DMS53 (cell line): Measurements from ENCODE around the gene ATOH8.

ENCODE experiments used
- DNase-seq: peaks from one replicate; lab custom pipeline; 2025; lab: John Stamatoyannopoulos, UW

The ATOH8 gene

DNA sequence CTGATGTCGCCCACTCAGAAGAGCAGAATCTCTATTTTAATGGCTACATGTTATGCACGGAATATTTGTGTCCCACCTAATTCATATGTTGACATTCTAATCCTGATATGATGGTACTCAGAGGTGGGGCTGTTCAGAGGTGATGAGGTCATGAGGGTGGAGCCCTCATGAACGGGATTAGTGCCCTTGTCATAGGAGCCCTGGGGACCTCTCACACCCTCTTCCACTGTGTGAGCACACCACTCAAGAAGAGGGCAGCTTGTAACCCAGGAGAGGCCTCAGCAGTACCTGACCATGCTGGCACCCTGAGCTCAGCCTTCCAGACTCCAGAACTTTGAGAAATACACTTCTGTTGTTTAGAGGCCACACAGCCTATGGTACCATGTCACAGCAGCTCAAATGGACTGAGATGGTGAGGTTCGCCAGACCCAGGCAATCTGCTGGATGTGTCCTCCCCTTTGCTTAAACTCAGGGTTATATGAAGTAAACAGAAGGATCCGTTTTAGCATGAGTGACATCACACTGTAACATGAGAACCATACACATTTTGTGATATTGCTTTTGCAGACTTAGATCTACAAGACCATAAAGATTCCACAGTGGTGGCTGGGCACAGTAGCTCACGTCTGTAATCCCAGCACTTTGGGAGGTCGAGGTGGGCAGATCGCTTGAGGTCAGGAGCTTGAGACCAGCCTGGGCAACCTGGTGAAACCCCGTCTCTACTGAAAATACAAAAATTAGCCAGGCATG is 48.7 kb downstream of the ATOH8 start:
- DNase-seq, result peak; percentile 62

DNA sequence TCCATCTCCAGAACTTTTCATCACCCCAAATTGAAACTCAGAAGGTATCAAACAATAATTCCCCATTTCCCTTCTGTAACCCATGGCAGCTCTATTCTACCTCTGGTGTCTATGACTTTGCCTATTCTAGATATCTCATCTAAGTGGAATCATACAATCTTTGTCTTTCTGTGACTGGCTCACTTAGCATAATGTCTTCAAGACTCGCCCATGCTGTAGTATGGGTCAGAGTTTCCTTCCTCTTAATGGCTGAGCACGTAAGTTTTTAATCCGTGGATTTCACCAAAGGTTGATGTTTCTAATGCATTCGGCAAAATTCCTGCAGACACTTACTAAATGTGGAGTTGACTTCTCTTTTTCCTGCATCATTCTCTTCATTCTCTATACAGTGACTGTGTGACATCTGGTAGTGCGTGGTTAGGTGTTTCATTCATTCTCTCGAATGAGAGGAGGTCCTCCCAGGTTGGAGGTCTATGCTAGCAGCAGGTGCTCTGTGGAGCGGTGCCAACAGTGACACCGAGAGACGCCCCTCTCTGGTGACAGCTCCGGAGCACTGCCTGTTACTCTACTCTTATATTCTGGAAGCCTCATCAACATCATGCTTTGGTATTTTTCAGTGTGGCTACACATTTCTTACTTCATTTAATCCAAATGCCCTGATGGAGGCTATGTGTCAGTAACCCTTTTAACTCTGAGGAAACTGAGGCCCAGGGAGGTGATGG is 50.1 kb downstream of the ATOH8 start:
- DNase-seq, result no peak

DNA sequence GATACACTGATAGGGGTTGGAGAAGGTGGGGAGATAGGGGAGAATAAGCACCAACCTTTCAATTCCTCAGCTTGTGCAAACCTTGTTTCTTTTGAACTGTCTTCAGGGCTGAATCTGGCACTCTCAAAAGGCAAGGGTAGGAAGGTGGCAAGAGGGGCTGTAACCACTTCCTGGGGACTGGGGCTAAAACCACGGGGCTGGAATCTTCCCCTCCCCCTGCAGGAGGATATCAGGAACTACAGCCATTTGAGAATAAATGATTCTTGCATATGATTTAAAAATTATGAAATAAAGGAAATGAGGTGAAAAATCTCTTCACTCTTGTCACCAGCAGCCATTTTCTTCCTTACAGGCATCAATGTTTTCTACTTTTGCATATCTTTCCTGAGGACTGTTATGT is 50.8 kb downstream of the ATOH8 start:
- DNase-seq, result peak; percentile 70

DNA sequence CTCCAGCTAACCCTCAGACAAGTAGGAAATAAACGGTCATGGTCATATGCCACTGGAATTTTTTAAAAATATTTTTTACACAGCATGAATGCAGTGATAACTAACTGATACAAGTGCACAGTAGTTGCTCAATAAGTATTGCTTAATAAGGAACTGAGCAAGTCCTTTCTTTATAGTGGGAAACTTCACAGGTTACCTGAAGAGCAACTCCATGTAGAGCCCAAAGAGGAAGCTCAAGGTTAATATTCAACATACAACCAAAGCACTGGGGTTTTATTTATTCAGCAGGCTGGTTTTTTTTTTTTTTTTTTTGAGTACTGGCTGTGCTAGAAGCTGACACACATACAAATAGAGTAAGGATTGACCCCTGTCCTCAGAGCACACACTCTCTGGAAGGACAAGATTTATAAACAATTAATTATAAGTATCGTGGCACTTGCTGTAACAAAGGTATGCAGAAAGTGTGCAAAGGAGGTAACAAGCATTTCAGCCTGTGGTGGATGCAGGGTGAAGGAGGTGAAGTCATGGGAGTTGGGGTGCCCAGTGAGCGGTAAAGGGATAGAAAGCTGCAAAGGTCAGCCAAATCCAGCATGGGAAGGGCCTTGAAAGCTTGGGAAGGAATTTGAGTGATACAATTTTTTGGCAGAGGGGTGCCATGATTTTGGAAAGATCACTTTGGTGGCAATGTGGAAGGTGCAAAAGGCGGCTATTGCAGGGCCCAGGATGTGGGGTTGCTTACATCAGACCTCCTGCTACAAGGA is 52.7 kb downstream of the ATOH8 start:
- DNase-seq, result peak; percentile 90

DNA sequence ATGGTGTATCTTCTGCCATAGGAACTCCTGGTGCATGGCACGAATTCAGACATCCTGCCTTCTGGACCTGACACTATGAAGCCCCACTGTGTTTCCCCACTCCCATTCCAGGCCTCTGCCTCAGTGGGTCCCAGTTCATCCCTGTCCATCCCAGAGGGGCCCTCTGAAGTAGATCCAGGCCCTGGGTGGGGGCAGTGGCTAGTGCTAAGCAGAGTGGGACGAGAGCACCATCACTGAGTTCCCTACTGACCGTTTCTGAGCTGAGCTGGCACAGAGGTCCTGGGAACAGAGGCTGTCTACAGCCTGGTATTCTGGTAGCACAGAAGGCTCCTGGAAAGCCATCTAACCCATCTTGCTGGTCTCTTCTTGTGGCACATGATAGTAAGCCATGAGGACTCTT is 54.0 kb downstream of the ATOH8 start:
- DNase-seq, result no peak

DNA sequence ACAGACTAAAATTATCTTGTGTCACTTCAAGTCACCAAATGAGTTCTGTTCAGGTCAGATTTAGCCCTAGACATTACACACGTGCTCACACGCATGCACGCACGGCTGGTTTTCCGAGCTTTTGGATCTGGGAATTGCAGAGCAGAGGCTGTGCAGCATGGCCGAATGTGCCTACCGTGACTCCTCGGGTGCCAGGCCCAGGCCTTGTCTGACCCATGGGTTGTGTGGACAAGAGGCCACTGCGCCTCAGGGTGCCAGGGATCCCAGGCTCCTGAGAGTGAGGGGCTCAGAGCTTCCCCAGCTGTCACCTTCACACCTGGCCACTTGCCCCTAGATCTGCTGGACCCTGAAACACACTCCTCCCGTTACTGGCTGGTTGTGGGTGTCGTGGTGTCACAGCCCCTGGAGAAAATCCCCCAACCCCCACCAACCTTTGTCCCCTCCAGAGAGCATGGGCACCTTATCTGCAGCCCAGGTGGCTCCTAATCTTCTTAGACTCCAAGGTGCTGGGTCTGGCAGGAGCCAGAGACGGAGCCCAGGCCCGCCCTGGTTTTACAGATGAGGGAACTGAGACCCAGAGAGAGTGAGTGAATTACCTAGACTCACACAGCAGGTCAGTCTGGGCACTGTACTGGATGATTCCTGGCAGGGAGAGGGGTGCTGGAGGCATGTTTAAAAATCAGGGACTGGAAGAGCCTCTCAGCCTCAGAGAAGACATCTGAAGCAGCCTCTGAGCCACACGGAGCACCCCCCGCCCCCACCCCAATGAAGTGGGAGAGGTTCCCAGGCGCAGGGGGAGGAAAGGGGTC is 56.8 kb downstream of the ATOH8 start:
- no peak for DNase-seq

DNA sequence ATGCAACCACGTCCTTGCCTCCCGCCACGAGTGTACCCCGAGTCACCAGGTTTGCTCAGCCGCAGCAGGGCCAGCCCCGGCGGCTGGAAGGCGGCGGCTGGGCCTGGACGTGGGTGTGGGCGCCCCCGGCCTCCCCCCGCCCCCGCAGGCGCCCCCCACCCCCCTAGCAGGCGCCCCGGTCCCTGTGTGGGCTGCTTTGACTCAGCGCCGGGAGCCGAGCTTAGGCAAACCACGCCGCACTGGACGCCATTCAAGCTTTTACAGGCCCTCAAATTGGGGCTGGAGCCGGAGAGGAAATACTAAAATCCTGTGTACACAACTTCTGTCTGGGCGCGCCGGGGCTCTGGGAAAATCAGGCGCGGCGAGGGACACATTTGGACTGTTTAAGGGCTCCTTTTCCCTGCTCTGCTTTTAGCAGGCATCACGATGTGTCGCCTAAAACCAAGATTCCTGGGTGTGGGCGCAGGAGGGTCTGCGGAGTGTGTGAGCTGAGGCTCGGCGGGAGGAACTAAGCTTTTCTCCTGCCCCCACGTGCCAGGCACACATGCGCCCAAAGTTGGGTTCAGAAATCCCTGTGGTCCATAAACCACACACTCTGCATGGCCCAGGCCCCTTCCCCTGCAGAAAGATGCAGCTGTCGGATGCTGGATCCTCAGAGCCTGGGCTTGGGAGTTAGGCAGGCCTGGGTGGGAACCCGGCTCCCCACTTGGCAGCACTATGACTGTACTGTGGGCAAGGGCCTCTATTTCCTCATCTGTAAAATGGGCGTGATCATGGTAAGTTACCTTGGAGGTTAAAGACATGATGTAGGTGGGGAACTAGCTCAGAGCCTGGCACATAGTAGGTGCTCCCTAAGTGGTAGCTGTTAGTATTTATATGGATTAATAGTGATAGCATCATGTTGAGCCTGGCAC is 57.6 kb downstream of the ATOH8 start:
- peak; percentile 52 for DNase-seq

DNA sequence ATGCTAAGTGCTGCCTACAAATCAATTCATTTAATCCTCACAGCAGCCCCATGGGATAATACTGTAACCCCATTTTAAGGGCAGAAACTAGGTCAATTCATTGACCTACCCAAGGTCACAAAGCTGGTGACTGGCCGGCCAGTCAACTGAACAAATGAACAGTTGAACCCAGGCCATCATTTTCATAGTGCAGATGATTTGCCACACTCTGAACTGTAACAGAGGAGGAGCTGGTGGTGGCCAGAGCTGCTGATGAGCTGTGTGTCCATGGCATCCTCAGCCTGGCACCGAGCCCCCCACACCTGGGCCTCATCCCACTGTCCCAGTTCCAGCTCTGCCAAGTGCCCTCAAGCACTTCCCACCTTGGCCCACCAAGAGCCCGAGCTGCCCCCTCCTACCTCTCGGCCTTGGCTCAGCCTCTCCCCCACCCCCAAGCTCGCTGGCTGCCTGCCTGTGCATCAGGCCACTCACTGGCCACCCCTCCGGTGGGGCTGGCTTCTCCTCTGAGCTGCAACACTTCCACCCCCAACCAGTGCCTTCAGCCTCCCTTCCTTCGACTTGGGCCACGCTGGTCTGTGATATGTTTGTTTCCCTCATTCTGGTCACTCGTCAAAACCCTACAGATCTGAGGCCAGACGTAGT is 58.4 kb downstream of the ATOH8 start:
- no peak for DNase-seq

DNA sequence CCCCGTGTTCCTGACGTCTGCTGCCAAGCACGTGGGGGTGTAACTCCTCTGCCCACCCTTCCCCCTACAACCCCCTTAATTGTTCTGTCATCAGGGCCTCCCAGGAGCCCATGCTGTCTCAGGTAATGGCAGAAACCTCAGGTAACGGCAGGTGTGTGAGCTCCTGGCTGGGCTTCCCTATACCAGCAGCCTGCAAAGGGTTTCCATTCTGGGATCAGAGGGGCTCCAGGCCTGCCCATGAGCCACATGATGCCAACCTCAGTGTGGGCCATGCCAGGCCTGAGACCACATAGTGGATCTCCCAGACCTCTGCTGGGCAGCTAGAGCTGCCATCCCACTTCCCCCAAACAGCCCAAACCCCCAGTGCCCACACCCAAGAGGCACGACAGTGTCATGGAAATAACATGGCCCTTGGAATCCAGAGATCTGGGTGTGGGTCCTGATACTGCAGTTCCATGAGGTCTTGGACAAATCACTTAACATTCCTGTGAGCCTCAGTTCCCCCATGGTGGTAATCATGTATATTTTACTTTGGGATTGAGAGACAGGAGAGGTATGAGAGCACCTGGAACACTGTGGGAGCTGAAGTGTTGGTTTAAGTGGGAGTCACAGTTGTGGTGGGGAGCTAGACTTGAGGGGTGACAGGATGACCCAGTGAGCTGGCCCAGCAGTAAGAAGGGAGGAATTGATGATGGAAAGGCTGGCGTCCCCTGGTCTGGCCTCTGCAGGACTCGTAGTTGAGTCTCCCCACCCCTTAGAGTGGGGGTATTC is 59.6 kb downstream of the ATOH8 start:
- DNase-seq, result no peak

DNA sequence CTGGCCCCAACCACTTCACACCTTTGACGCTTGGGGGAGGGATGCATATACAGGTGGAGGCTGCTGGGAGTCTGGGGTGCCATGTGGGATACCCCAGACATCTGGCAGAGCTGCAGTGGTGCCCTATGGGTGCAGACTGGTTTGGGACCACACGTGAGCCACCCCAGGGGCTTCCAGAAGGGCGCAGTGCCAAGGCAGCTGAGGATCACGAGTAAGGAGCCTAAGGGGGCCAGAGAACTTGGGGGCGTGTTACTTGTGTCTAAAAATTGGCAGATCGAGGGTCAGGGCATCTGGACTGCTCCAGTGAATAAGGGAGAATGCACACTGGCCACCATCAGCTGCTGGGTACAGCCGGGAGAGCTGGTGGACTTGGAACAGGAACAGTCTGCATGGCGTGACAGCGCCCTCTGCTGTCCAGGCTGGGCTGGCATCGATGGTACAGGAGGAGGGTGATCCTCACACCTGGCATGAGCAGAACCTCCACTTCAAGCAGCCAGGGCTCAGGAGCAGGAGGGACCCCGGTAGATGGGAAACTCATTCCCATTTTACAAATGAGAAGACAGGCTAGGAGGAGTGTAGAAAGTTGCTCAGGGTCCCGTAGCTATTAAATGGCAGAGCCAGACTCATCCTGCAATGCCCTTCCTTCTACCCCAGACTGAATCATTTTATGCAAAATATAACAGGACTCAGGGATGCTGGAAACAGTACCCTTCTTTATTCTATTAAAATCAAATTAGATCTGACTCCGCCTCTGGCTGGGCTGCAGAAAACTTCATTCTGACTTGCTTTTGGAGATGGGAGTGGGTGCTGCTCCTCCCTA is 60.4 kb downstream of the ATOH8 start:
- peak; percentile 95 for DNase-seq

DNA sequence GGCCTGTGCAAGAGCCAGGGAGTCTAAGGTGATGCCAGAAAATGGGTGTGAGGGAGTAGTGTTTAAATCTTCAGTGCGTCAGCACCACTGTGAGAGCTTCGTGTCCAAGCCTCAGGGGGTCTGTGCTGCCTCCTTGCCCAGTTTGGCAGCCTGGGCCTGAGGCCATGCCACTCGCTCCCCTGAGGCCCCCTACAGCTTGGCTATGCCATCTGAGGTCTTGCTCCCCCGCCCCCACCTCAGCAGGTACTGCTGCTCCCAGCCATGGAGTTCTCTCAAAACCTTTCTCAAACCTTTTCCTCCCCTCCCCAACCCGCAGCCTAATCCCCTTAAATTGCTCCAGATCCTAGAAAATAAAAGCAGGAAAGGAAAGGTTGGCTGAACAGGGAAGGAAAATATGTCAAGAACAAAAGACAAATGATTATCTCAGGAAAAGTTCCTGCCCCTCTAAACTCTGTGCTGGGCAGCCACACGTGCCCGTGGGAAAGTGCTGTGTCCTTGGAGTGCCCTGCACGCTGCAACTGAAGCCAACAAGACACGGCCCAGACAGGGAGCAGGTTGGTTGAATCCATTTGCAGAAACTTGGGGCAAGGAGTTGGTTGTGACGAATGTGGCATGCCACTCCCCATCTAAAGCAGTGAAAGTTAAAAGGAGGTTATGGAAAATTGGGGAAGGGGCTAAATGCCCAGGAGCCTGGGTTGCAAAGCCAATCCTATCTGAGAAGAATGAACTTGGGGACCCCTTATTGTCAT is 61.2 kb downstream of the ATOH8 start:
- DNase-seq, result no peak

DNA sequence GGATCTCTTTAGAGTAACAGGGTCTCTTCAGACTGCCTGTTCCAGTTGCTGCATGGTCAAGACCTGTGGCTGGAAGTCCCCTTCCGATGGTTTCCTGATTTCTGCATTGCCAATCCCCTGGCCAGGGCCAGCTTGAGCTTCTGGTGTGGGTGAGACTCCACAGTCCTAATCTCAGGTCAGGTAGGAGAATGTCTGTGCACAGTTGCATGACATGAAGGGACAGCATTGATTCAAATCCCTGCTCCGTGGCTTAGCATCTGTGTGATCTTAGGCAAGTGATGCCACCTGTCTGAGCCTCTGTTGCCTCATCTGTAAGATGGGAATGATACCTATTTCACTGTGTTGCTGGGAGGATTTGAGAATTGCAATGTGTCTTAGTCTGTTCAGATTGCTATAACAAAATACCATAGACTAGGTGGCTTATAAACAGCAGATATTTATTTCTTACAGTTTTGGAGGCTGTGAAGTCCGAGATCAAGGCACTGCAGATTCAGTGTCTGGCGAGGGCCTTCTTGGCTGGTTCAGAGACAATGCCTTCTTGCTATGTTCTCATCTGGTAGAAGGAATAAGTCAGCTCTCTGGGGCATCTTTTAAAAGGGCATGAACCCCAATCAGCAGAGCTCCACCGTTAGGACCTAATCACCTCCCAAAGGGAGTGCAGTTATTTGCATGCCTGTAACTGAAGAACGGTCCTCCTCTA is 66.2 kb downstream of the ATOH8 start:
- DNase-seq, result no peak

DNA sequence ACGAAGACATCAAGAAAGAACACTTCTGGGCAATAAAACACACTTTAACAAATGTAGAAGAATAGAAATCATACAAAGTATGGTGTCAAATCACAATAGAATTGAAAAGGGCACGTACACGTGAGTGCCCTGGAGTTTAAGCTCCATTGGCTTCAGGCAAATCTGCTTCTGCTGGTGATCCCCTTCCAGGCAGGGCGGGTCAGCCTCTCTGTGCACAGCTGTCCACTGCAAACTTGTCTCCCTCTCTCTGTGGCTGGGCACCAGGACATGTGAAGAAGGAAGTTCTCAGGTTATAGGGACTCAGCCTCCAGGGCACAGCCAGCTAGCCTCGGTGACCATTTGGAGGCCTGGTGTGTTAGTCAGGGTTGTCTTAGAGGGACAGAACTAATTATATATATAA is 69.0 kb downstream of the ATOH8 start:
- no peak for DNase-seq

DNA sequence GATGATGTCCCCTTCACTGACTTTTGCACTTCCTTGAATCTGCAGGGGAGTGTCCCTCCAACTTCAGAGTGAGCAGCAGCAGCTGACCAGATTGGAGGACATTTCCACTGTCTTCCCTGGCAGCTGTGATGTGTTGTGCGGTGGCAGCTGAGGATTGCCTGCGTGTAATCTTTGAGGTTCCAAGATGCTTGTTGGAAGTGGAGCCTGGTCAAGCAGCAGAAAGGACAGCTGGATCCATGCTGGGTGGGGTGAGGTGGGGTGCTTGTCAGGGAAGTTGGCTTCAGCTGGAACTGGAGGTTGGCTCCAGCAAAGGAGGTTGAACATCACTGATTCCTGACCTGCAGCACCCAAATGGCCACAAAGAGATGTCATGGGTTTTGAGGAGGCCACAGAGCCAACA is 70.2 kb downstream of the ATOH8 start:
- DNase-seq, result no peak

DNA sequence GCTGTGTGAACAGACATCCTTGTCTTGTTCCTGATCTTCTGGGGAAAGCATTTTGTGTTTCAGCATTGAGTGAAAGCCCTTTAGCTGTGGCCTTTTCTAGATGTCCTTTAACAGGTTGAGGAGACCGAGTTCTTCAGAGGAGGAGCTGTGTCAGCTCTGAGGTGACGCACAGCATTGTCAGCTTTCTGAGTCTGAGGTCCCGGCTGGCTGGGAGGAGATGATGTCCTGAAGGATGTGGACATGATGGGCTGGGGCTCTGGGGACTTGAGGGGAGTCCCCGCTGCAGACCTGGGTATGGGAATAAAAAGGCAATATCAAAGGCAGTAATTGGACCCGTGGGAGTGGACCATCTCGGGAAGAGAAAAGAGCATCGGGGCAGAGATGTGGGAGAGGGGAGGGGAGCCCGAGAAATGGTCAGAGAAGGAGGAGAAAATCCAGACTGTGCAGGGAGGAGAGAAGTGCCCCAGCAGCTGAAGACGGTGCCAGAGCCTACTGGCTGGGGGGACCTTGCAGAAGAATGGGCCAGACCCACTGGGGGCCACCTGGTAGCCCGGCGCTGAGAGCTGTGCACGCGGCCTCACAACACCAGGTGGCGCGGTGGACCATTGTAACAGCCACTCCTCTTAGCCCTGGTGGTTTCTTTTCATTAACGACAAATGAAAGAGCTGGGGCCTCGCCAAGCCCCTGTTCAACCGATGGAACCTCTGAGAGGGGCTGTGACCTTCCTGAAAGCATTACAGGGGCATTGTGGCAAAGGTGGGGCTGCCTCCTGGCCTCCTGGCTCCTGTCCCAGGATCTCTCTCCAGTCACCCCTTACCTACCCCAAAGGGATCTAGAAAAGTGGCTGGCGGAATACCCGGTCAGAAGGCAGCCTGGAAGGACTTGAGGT is 73.4 kb downstream of the ATOH8 start:
- DNase-seq, result peak; percentile 87

DNA sequence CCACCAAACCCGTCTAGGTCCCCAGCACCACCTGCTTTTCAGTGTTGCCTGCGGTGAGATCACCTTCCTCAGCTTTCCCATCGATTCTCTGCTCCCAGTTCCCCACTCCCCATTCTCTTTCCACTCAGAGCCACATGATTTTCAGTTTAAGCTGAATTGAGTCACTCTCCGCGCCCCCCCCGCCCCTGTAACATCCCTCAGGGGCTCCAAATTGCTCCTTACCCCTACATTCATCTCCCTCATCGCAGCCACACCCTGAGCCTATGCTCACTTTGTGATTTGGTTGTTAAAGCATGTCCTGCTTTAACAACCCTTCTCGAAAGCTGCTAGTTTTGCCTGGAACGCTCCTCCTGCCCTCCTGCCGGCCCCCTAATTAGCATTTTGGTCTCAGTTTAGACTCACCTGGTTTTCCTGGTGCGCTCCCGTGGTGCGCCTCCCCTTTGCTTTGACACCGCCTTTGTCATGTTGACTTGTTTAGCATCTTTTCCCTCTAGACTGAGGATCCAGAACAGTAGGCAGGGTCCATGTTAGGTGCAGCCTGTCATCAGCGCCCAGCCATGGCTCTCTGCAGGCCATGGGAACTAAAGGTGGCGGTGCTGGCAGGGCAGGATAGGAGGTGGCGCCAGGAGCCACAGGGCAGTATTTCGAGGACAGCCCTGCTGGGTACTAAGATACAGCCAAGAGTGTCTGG is 74.2 kb downstream of the ATOH8 start:
- DNase-seq, result no peak
